ENCODE data around the gene DBNDD1. TPM values are rescaled to one million over a fixed set of nuclear protein-coding genes. Genes with fewer than 3 reads are reported as not detected.

Gene DBNDD1
- polyA plus RNA-seq, 1 of the 3 experiments (the other 2 are of a cell fraction), result 27.9 TPM

DNA sequence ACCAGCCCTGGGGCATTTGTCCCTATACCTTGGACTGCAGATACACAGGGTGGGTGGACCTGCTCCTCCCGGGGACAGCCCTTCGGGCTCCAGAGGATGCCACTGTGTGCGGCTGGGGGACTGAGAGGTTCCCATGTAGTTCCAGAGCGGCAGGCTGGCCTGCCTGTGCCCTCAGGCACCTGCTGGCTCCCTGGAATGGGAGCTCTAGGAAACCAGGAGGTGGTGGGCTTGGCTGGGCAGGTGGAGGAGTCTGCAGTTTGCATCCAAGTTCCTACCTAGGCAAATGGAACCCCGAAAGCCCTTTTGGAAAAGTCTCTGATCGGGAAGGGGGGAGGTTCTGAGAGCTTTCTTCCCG, 982 bp downstream of the DBNDD1 start:
- Histone ChIP-seq H3K4me1 (ENCODE audit: control insufficient read depth in 1 of 2, insufficient read depth in 2 of 2, low read depth in 1 of 2, low read length in 1 of 2) (peaks cover 20 to 35% of the 10 kb centered on the region in 2 experiments), H3F3A (replicated peaks; ENCODE audit: insufficient read depth) (peaks cover 23% of the 10 kb centered on the region), H4K20me1 (ENCODE audit: insufficient read depth) (no peaks in the 10 kb centered on the region), H3K4me3 (ENCODE audit: low read depth in 2 of 2, low read length in 1 of 2) (peak overlapping the region; percentile 63 to 72; a peak in 3 of 4 replicates), H3K36me3 (replicated peaks in 1 of 2; ENCODE audit: control insufficient read depth in 1 of 2, insufficient read depth in 2 of 2, low read length in 1 of 2) (no peaks in the 10 kb centered on the region), H3K9ac (peak overlapping the region; percentile 57; the same call in 1 of the 2 replicates), H3K27me3 (ENCODE audit: insufficient read depth) (no peaks in the 10 kb centered on the region), H2AFZ (ENCODE audit: low read depth) (no peak overlapping the region), H3K9me2 (no peaks in the 10 kb centered on the region), H3K79me2 (ENCODE audit: insufficient read depth) (peaks cover 8% of the 10 kb centered on the region), H3K9me3 (no peaks in the 10 kb centered on the region), H3K4me2 (peak overlapping the region; percentile 94), H3K27ac (ENCODE audit: low read depth in 2 of 2, low read length in 1 of 2) (peak overlapping the region in 1 of 2 experiments; percentile 54; a peak in 1 of 4 replicates)
- 27% methylated on average over 3 of the region's 7 CpGs for WGBS (ENCODE audit: low lambda C conversion rate)
- ChIA-PET POLR2A (interaction anchor here (0.5 to 1.2 kb wide), 6 partner anchors 8 to 96 kb away, joined by 3 to 10 read pairs (median 4); no protein-coding TSS in a partner anchor), CTCF (interaction anchor here (1.0 to 2.3 kb wide), 6 partner anchors 36 to 309 kb away, joined by 3 to 18 read pairs (median 3); partner anchors contain the start of gene TCF25)
- TF ChIP-seq, protein P1, sequence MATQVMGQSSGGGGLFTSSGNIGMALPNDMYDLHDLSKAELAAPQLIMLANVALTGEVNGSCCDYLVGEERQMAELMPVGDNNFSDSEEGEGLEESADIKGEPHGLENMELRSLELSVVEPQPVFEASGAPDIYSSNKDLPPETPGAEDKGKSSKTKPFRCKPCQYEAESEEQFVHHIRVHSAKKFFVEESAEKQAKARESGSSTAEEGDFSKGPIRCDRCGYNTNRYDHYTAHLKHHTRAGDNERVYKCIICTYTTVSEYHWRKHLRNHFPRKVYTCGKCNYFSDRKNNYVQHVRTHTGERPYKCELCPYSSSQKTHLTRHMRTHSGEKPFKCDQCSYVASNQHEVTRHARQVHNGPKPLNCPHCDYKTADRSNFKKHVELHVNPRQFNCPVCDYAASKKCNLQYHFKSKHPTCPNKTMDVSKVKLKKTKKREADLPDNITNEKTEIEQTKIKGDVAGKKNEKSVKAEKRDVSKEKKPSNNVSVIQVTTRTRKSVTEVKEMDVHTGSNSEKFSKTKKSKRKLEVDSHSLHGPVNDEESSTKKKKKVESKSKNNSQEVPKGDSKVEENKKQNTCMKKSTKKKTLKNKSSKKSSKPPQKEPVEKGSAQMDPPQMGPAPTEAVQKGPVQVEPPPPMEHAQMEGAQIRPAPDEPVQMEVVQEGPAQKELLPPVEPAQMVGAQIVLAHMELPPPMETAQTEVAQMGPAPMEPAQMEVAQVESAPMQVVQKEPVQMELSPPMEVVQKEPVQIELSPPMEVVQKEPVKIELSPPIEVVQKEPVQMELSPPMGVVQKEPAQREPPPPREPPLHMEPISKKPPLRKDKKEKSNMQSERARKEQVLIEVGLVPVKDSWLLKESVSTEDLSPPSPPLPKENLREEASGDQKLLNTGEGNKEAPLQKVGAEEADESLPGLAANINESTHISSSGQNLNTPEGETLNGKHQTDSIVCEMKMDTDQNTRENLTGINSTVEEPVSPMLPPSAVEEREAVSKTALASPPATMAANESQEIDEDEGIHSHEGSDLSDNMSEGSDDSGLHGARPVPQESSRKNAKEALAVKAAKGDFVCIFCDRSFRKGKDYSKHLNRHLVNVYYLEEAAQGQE (IDR thresholded peaks at IDR 0.05; ENCODE audit: low read depth, low read length), result no peak
- TF ChIP-seq TCF12 (IDR thresholded peaks at IDR 0.05) (no peak), POLR2AphosphoS5 (IDR thresholded peaks at IDR 0.05; ENCODE audit: low read depth, low read length) (no peak), MEF2A (IDR thresholded peaks at IDR 0.05; ENCODE audit: borderline replicate concordance, low read depth) (no peak), YY1 (IDR thresholded peaks at IDR 0.05; ENCODE audit: low read depth) (no peak), EP300 (IDR thresholded peaks at IDR 0.05; ENCODE audit: borderline replicate concordance in 1 of 2, low read depth in 1 of 2, low read length in 1 of 2) (no peak), RCOR1 (IDR thresholded peaks at IDR 0.05; ENCODE audit: low read length) (no peak), ELF1 (IDR thresholded peaks at IDR 0.05) (no peak)
- TF ChIP-seq, protein P2, sequence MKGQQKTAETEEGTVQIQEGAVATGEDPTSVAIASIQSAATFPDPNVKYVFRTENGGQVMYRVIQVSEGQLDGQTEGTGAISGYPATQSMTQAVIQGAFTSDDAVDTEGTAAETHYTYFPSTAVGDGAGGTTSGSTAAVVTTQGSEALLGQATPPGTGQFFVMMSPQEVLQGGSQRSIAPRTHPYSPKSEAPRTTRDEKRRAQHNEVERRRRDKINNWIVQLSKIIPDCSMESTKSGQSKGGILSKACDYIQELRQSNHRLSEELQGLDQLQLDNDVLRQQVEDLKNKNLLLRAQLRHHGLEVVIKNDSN (IDR thresholded peaks at IDR 0.05; ENCODE audit: borderline replicate concordance, low read depth), result no peak
- peak; percentile 56 for DNase-seq

DNA sequence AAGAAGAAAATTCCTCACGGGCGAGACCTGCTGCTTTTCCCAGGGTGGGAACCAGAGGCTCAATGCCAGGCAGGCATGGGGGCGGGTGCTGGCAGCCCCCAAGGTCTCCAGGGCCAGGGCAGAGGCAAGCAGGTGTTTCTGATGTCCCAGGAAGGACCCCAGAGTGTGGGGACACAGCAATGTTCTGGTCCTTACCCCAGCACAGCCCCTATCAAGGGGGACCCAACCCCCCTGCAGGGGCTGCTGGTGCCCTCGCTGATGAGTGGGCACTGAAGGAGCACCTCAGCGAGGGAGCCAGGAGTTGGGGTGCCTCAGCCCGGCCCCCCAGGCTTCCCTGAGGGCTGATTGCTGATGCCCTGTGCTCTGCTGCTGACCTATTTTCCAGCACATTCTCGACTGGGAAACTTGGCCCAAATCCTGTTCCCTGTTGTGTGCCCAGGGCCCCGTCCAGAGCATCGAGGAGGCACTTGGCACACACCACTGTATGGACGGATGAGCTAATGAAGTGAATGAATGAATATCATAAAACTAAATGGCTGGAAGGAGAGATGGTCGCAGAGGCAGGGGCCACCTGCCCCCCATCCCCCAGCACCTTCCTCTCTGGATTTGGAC, 2.8 kb downstream of the DBNDD1 start:
- Histone ChIP-seq H3K9me3 (no peaks in the 10 kb centered on the region), H2AFZ (ENCODE audit: low read depth) (no peak overlapping the region), H4K20me1 (ENCODE audit: insufficient read depth) (no peaks in the 10 kb centered on the region), H3K36me3 (replicated peaks in 1 of 2; ENCODE audit: control insufficient read depth in 1 of 2, insufficient read depth in 2 of 2, low read length in 1 of 2) (no peaks in the 10 kb centered on the region), H3K79me2 (ENCODE audit: insufficient read depth) (no peaks in the 10 kb centered on the region), H3F3A (replicated peaks; ENCODE audit: insufficient read depth) (peaks cover 20% of the 10 kb centered on the region), H3K9ac (no peak overlapping the region), H3K4me1 (ENCODE audit: control insufficient read depth in 1 of 2, insufficient read depth in 2 of 2, low read depth in 1 of 2, low read length in 1 of 2) (peaks cover 13 to 31% of the 10 kb centered on the region in 2 experiments; a peak in 3 of 4 replicates), H3K4me2 (no peak overlapping the region), H3K27ac (ENCODE audit: low read depth in 2 of 2, low read length in 1 of 2) (no peak overlapping the region), H3K27me3 (ENCODE audit: insufficient read depth) (no peaks in the 10 kb centered on the region), H3K9me2 (no peaks in the 10 kb centered on the region), H3K4me3 (ENCODE audit: low read depth in 2 of 2, low read length in 1 of 2) (no peak overlapping the region)
- no peak for DNase-seq
- ChIA-PET POLR2A (no interaction called here), CTCF (interaction anchor here (1.5 kb wide), 1 partner anchor 12 kb away, joined by 3 read pairs; no protein-coding TSS in a partner anchor)
- 93% methylated on average over 4 of the region's 11 CpGs for WGBS (ENCODE audit: low lambda C conversion rate)
- TF ChIP-seq TEAD4 (IDR thresholded peaks at IDR 0.05; ENCODE audit: borderline replicate concordance, insufficient read depth) (no peak), CHD2 (IDR thresholded peaks at IDR 0.05; ENCODE audit: low read length, partially characterized antibody) (no peak)
- TF ChIP-seq, protein P3, sequence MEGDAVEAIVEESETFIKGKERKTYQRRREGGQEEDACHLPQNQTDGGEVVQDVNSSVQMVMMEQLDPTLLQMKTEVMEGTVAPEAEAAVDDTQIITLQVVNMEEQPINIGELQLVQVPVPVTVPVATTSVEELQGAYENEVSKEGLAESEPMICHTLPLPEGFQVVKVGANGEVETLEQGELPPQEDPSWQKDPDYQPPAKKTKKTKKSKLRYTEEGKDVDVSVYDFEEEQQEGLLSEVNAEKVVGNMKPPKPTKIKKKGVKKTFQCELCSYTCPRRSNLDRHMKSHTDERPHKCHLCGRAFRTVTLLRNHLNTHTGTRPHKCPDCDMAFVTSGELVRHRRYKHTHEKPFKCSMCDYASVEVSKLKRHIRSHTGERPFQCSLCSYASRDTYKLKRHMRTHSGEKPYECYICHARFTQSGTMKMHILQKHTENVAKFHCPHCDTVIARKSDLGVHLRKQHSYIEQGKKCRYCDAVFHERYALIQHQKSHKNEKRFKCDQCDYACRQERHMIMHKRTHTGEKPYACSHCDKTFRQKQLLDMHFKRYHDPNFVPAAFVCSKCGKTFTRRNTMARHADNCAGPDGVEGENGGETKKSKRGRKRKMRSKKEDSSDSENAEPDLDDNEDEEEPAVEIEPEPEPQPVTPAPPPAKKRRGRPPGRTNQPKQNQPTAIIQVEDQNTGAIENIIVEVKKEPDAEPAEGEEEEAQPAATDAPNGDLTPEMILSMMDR (IDR thresholded peaks at IDR 0.05), result no peak

Data from SK-N-SH (cell line).